Chondrocyte (in vitro differentiated cells): ENCODE data around the gene TFAP2D. TPM values are rescaled to one million over a fixed set of nuclear protein-coding genes. Genes with fewer than 3 reads are reported as not detected.

ENCODE experiments used
- DNase-seq: peaks from one replicate; pipeline ENCODE4 v3.0.0; 2021; ENCODE audit warnings: mixed read lengths, low spot score
- H3K27ac Mint-ChIP-seq: one replicate; pipeline ENCODE4 v1.8.0; 2021; ENCODE audit warnings: mild to moderate bottlenecking, moderate library complexity, mixed read lengths; ENCODE audit not compliant: unreplicated experiment
- H3K27me3 Mint-ChIP-seq: 2 replicates; pipeline ENCODE4 v1.8.0; 2021; ENCODE audit warnings: low read depth, mixed read lengths
- H3K36me3 Mint-ChIP-seq: 2 replicates; pipeline ENCODE4 v1.8.0; 2021; ENCODE audit warnings: low read depth, mixed read lengths
- H3K4me1 Mint-ChIP-seq: 2 replicates; pipeline ENCODE4 v1.8.0; 2021; ENCODE audit warnings: low read depth, mild to moderate bottlenecking, mixed read lengths
- H3K4me3 Mint-ChIP-seq: one replicate; pipeline ENCODE4 v1.8.0; 2021; ENCODE audit warnings: mild to moderate bottlenecking, moderate library complexity, mixed read lengths; ENCODE audit not compliant: unreplicated experiment
- H3K9me3 Mint-ChIP-seq: 2 replicates; pipeline ENCODE4 v1.8.0; 2021; ENCODE audit warnings: low read depth, mixed read lengths
- total RNA-seq: library from RNA; stranded (reverse); gene quantifications from 3 replicates; pipeline ENCODE4 v1.2.1, GENCODE V29; 2021
- TF ChIP-seq, protein P1 (sequence below): fragments of 200-600 bp; sonication (generic); IDR thresholded peaks from 2 replicates; pipeline ENCODE4 v1.5.0; 2021; ENCODE audit warnings: antibody characterized with exemption, mild to moderate bottlenecking, moderate library complexity

TFAP2D gene
- total RNA-seq, 1 donor from 2014 or later, result not detected

DNA sequence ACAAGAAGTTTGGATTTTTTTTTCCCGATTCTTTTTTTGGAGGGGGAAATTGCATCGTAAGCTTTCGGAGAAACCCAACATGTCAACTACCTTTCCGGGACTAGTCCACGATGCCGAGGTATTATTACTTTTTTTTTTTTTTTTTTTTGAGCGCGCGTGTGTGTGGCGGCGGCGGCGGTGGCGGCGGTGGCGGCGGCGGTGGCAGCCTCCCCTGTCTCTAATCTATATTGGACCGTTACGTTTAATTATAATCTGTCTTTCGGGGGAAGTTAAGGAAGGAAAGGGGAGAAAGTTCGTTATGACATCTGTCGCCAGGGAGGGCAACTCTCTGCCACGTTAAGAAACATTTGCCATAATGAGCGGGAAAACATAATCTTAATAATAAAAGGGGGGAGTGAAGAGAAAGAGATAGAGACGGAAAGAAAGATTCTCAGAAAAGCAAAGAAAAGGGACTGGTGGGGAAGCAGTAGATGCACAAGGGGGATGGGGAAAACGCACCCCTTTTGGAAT is 706 bp downstream of the TFAP2D start:
- Mint-ChIP-seq H3K27ac (no peak overlapping the region), H3K27me3 (peaks cover 93% of the 10 kb centered on the region), H3K4me3 (no peak overlapping the region), H3K9me3 (no peaks in the 10 kb centered on the region), H3K36me3 (peaks cover 5% of the 10 kb centered on the region), H3K4me1 (peaks cover 7% of the 10 kb centered on the region)
- TF ChIP-seq, protein P1, sequence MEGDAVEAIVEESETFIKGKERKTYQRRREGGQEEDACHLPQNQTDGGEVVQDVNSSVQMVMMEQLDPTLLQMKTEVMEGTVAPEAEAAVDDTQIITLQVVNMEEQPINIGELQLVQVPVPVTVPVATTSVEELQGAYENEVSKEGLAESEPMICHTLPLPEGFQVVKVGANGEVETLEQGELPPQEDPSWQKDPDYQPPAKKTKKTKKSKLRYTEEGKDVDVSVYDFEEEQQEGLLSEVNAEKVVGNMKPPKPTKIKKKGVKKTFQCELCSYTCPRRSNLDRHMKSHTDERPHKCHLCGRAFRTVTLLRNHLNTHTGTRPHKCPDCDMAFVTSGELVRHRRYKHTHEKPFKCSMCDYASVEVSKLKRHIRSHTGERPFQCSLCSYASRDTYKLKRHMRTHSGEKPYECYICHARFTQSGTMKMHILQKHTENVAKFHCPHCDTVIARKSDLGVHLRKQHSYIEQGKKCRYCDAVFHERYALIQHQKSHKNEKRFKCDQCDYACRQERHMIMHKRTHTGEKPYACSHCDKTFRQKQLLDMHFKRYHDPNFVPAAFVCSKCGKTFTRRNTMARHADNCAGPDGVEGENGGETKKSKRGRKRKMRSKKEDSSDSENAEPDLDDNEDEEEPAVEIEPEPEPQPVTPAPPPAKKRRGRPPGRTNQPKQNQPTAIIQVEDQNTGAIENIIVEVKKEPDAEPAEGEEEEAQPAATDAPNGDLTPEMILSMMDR, result no peak
- no peak for DNase-seq

DNA sequence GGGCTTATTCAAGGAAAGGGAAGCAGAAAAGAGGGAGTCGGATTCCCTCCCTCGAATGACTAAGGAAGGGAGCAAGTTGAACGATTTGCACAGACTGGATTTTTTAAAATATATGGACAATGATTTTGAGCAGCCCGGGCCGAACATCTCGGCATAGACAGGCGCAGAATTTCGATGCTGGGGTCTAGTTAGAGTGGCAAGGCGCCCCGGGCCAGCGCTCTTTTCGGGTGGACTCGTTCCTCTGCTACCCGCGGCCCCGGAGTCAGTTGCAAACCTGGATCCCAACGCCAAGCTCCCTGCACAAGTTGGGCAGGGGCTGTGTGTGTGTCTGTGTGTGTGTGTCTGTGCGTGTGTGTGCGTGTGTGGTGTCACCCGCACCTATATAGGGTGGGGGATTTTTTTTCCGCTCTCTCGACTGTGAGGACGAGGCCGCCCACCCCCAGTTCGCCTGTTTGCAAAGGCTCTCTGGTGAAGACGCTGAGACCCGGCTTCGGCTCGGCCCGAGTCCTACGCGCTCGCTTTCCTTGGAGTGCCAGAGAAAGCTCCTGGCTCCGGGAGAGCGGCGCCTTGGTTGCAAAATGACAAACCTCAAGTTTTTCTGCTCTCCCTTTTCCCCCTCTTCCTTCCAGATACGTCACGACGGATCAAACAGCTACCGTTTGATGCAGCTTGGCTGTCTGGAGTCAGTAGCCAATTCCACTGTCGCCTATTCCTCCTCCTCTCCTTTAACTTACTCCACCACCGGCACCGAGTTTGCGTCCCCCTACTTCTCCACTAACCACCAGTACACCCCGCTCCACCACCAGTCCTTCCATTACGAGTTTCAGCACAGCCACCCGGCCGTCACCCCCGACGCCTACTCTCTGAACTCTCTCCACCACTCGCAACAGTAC is 1.4 kb downstream of the TFAP2D start:
- H3K27ac Mint-ChIP-seq, result no peak overlapping the region
- peaks cover 5% of the 10 kb centered on the region for H3K36me3 Mint-ChIP-seq
- no peak for DNase-seq
- H3K9me3 Mint-ChIP-seq, result no peaks in the 10 kb centered on the region
- H3K4me1 Mint-ChIP-seq, result peaks cover 7% of the 10 kb centered on the region
- H3K4me3 Mint-ChIP-seq, result no peak overlapping the region
- TF ChIP-seq, protein P1, result no peak
- H3K27me3 Mint-ChIP-seq, result peaks cover 94% of the 10 kb centered on the region

DNA sequence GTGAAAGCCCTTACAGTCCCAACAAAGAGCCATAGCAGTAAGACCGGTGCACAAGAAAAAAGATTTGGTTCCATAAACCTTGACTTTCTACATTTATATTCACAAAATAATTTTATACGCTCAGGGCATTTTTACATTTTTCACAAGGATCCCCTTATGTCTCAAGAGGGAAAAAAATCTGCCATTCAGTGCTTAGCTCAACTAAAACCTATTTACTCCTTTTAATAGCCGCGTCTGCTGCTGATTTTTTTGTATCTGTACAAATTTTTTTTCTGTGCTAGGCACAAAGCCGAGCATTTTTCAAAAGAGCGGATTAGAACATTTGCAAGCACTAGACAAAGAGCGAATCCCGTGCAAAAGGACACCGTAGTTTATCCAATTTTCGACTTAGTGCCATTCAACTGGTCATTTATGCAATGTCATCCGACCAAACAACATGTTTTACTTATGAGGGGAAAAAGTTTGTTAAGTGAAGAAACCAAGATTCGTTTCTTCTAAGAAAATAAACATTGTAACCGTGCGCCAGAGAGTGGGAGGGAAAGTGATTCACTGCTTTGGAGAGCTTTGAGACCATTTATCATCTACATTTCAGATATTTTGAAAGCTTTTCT is 3.7 kb downstream of the TFAP2D start:
- H3K36me3 Mint-ChIP-seq, result peaks cover 7% of the 10 kb centered on the region
- peaks cover 7% of the 10 kb centered on the region for H3K4me1 Mint-ChIP-seq
- no peak overlapping the region for H3K27ac Mint-ChIP-seq
- DNase-seq, result no peak
- TF ChIP-seq, protein P1, result no peak
- peaks cover 90% of the 10 kb centered on the region for H3K27me3 Mint-ChIP-seq
- H3K4me3 Mint-ChIP-seq, result no peak overlapping the region
- peaks cover 11% of the 10 kb centered on the region for H3K9me3 Mint-ChIP-seq

DNA sequence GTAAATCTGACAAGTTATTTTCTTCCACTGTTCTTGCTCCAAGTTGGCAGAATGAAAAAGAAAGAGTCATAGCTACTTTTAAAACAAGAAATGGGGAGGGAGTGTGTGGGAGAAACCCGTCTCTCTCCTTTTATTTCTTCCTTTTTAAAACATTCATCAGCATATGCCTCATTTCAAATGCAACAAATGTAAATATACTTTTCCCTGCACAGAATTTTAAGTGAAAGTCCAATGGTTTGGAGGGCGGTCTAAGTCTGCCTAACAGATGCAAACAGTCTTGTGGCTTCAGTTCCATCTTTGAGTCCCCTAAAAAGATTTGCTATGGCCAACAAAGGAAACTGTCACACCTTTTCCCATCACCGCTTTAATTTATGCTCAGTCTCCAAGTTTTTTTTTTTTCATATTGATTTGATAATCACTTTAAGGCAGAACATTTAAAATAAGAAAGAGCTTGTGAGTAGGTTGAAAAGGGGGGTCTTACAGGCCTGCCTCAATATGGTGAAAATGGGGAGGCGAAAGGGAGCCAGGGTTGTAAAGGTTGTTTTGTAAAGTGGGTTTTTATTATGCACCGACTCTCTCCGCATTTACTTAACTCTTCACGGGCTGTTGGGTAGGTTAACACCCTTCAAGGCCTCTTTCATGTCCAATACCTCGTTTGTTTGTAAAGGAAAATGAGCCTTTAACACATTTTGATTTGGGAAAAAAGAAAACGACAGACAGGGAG is 4.6 kb downstream of the TFAP2D start:
- Mint-ChIP-seq H3K36me3 (peaks cover 8% of the 10 kb centered on the region), H3K27me3 (peaks cover 90% of the 10 kb centered on the region), H3K4me1 (peaks cover 7% of the 10 kb centered on the region), H3K4me3 (no peak overlapping the region), H3K27ac (no peak overlapping the region), H3K9me3 (peaks cover 11% of the 10 kb centered on the region)
- no peak for DNase-seq
- TF ChIP-seq, protein P1, result no peak

DNA sequence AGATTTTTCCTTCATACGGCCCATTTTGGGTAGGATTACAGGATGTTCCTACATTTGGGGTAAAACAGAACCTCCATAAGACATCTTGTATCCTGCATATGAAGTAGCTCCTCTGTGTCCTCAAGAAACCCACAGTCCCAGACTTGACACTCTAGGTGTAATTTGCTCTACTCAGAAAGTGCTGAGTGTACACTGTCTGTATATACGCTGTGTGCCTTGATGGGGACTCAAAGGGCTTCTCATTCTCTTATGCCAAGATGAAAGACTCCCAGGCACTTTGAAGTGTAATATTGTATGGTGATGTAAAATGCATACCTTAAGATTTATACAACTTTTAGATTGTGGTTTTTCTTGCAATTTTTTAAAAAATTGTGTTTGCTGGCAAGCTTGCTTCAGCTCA is 5.2 kb downstream of the TFAP2D start:
- Mint-ChIP-seq H3K4me3 (no peak overlapping the region), H3K27ac (no peak overlapping the region), H3K4me1 (peaks cover 7% of the 10 kb centered on the region), H3K27me3 (peaks cover 92% of the 10 kb centered on the region), H3K9me3 (peaks cover 11% of the 10 kb centered on the region), H3K36me3 (peaks cover 8% of the 10 kb centered on the region)
- TF ChIP-seq, protein P1, result no peak
- no peak for DNase-seq
